ENCODE results near the gene ADCY3.

The ADCY3 gene

GRCh38 chr2:24874035-24874434 lies 46.0 kb downstream of the ADCY3 start:
- DNase-seq (ENCODE audit: low spot score): no peak

GRCh38 chr2:24873619-24874018 lies 46.4 kb downstream of the ADCY3 start:
- DNase-seq (ENCODE audit: low spot score): no peak

DNA sequence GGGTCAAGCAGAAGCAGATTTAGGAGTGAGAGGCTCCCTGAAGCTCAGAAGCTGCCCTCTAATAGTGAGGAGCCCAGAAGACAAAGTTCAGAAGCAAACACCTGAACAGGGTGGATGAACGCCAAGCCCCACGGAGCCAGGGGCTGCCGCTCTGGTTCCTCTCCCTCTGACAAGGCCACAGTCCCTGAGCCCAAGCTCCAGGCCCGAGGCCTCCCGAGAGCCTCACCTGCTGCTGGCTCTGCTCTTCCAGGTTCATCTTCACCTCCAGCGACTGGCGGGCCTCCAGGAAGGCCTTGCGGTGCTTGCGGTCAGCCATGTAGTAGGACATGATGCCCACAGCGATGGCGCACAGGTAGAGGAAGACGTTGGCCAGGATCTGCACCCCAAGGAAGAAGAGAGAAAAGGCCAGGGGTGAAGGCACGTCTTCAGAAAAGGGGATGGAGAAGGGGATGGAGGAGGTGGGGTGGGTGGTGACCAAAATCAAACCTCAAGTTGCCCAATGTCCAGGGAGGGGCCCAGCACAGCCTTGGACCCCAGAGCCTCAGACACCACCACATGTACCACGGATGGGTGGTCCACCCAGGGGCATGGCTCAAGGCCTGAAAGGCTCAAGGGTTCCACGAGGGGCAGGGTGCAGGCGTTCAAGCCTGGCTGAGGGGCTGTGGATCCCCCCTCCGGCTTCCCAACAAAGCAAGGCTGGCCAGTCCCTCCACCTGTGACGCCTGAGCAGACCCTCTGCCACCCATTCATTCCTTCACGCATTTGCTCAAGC lies 47.5 kb downstream of the ADCY3 start:
- DNase-seq (ENCODE audit: low spot score): no peak

GRCh38 chr2:24871852-24872333 lies 48.1 kb downstream of the ADCY3 start:
- no peak for DNase-seq (ENCODE audit: low spot score)

DNA sequence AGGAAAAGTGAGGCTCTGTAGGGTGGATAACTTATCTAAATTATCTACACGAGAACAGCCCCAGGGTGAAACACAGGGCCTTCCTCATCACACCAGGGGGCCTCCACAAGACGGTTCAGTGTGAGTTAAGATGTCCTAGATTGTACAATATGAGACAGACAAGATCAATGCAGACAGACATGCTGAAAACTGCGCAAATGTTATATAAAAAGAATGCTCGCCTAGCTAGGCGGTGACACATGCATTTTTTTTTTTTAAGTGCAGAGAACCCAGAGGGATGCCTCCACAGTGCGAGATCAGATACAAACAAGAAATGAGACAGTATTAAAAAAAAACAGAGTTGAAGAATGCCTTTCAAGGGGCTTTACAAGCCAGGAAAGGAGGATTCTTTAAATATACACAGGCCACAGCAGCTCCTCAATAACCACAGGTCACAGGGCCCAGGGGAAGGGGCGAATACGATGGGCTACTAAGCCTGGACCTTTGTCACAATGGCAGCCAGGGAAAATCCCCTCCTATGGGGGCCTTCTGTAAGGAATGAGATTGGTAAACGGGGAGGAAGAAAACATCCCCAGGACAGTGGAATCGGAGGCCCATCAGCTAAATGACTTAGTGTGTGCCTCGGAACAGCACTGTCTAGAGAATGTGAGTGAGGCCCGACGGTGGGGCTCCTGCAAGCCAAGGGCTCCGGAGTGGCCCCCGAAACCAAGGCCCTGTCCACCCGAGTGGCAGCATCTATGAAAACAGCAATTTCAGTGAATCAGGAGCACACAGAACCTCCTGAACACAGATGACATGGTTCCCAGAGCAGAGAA lies 48.9 kb downstream of the ADCY3 start:
- DNase-seq (ENCODE audit: low spot score): no peak

- no peak for DNase-seq (ENCODE audit: low spot score)
These were observed 49.6 kb downstream of the ADCY3 start for GRCh38 chr2:24870440-24870839.

DNA sequence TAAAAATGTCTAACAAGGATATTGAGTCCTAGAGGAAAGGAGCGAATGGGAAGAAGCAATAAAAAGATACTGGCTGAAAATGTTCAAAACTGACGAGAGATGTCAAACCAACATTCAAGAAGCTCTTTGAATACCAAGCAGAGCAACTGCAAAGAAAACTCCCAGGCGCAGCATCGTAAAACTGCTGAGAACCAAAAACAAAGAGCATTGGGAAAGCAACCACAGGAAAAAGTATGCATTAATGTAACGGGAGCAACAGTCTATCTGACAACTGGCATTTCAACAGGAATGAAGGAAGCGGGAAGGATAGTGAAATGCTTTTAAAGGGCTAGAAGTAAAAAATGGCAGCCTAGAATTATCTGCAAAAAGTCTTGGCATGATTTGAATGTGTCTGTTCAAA lies 53.1 kb downstream of the ADCY3 start:
- no peak for DNase-seq (ENCODE audit: low spot score)

DNA sequence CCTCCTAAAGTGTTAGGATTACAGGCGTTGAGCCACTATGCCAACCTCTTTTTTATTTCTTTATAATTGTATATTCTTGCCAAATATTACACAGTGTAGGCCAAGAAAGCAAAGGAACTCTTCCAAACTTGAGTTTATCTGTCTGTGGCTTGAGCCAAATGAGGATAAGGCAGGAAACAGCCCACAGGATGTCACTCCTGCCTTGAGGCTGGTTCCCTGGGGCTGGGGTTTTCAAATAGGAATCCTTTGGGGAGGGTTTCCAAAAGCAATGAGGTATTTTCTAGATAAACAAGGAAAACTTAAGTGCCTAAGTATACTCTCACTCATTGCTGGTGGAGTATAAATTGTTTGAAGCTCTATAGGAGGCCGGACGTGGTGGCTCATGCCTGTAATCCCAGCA lies 56.4 kb downstream of the ADCY3 start:
- no peak for DNase-seq (ENCODE audit: low spot score)

- DNase-seq (ENCODE audit: low spot score): no peak
These were observed 58.5 kb downstream of the ADCY3 start for GRCh38 chr2:24861500-24861899.

DNA sequence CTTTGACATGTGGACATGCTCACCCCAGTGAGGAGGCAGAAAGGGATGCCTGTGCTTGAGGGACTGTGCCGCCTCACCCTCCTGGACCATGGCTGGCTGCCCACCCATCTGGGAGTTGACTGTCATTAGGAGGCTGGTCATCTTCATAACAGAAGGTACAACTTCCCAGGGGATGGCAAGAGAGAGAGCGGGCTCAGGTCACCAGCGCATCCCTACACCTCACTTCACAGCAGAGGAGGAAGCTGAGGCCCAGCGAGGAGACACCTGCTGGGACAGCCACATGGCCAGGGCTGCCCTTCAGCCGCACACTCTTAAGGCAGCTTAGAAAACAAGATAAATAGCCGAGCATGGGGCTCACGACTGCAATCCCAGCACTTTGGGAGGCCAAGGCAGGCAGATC lies 59.4 kb downstream of the ADCY3 start:
- no peak for DNase-seq (ENCODE audit: low spot score)

DNA sequence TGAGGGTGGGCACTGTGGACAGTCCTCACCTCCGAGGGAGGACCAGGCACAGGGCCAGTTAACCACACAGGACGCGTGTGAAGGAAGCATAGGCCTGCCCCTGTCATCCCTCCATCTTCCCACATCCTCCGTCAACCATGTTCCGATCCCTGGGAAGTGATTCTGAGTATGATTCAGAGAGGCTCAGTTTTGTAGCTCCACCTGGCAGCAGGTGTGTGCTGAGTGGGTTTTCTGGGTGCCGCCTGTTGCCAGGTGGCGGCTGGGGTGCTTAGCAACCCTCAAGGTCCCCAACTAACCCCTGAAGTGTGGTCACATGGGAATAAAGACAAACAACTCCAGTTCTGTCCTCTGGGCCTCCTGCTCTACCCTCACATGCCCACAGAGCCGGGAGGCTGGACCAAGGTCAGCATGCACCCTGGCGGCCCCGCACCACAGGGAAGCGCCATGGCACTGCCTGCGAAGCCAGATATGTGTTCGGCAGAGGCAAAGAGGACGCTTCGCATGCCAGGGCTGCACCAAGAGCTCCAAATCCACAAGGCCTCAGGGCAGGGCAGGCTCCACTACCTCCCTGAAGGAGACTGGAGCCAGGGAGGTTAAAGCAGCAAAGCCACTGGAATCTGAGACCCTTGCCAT lies 60.0 kb downstream of the ADCY3 start:
- DNase-seq (ENCODE audit: low spot score): no peak

DNA sequence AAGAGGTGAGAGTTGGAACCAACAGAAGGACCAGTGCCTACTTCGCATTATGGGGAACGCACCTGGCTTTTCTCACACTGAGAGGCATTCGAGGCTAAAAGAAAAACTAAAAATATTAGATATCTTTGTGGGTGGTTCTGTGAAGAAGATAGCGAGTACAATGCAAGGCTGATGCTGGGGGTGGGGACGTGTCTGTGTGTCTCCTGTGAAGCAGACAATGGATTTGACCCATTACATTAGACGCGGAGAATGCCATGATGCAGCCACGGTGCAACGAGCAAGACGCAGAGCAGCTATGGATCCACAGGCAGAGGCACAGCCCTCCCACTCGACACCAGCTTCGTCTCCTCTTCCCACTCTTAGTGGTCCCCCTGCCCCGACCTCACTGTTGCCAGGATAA lies 61.0 kb downstream of the ADCY3 start:
- DNase-seq (ENCODE audit: low spot score): no peak

GRCh38 chr2:24857746-24858145 lies 62.3 kb downstream of the ADCY3 start:
- DNase-seq (ENCODE audit: low spot score): no peak

GRCh38 chr2:24856791-24857211 lies 63.2 kb downstream of the ADCY3 start:
- no peak for DNase-seq (ENCODE audit: low spot score)

- no peak for DNase-seq (ENCODE audit: low spot score)
These were observed 64.3 kb downstream of the ADCY3 start for GRCh38 chr2:24855726-24856125.

DNA sequence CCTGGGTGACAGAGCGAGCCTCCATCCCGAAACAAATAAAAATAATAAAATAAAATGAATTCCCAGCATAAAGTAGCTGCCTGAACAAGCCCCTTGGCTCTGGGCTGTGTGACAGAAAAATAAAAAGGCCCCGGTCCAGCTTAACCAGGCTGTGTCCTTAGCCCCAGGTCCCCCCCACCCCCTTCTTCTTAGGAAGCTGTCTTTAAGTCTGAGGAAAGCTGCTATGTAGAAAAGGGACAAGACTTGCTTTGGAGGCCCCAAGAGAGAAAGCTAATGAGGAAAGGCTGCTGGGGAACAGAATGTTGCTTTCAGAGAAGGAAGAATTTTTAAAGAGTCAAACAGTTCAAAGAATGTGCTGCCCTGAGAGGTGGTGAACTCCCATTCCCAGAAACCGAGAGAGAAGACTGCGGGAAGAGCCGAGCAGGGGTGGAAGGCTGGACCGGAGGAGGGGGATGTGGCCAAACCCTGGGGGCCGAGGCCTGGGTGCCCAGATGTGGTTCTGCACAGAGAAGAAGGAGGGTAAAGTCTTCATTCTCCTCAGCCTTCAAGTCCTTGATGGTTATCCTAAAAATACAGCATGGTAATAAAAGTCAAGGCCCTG lies 64.9 kb downstream of the ADCY3 start:
- DNase-seq (ENCODE audit: low spot score): no peak

DNA sequence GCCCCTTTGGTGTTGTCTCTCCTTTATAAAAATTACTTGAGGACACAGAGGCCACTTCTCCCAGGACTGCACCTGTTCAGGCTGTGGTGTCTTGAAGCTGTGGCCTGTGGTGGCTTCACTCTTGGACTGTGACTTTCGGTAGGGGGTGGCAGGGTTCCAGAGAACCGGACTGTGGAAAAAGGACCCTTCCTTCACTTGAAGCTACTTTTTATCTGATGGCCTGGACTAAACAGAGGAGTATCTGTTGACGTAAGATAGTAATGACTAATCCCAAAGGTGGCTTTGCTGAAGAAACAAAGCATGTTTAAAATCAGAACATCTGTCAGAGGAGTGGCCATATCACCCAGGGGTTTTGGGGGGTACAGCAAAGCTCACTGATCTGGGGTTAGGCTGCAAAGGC lies 66.0 kb downstream of the ADCY3 start:
- DNase-seq (ENCODE audit: low spot score): no peak

GRCh38 chr2:24853046-24853445 lies 67.0 kb downstream of the ADCY3 start:
- DNase-seq (ENCODE audit: low spot score): no peak

DNA sequence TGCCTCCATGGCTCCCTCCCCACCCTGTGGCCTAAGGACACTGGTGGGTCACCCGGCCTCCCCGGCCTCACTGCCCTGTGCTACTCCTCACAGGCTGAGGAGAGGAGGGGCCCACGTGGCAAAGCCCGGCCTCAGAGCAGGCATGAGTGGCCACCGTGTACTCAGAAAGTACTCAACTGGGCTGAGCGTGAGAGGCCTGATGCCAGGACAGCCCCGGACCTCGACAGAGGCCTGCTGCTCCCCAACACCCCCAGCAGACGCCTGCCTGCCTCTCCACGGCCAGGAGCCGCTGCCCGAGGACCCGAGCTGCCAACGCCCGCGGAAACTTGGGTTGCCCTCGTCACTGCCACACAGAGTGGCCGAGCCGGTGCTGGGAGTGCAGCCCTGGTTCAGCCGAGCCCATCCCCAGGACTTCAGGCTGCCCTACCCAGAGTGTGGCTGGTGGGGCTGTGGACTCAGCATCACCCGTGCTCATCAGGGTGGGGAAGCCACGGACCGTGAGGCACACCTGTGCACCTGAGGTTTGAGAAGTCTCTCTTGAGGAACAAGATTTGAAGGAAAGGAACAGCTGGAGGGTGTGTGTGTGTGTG lies 67.5 kb downstream of the ADCY3 start:
- no peak for DNase-seq (ENCODE audit: low spot score)

DNA sequence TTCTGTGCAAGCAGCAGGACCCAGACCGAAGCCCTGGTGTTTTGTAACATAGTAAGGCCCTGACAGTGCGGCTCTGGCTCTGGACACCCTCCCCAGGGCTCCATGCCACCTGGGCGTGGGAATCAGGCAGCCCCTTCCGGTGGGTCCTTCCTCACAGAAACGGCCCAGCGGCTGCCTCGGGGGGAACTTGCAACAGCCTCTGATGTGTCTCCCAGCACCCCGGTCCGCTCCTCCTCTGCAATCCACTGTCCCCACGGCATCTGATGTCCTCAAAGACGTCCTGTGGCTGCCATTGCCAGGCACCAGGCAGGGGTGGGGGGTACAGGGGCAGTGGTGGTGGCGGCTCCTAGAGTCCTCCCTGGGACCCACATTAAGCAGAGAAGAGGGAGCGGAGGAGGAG lies 68.0 kb downstream of the ADCY3 start:
- DNase-seq (ENCODE audit: low spot score): no peak

DNA sequence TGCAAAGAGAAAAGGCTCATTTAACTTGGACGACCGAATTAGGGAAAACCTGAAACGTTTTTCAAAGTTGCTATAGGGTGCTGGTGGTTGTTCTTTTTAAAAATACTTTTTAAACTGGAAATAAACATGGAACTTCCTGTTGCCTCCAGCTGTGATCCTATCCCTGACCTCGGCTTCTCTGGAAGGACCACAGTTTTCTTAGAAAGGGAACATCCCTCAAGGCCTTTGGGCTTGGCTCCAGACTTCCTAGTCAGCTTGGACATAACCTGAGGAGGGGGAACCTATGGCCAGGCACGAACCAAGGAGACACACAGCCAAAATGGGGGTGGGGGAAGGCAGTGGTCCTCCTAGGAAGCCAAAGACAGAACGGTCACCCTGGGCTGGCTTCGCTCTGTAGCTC lies 69.1 kb downstream of the ADCY3 start:
- no peak for DNase-seq (ENCODE audit: low spot score)

DNA sequence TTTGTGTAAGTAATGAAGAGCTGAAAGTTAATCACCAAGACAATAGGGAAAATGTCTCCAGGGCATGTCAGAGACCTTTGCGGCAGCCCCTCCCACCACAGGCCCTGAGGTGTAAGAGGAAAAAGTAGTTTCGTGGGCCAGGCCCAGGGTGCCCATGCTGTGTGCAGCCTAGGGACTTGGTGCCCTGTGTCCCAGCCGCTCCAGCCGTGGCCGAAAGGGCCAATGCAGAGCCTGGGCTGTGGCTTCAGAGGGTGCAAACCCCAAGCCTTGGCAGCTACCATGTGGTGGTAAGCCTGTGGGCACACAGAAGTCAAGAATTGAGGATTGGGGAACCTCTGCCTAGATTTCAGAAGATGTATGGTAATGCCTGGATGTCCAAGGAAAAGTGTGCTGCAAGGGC lies 74.3 kb downstream of the ADCY3 start:
- DNase-seq (ENCODE audit: low spot score): no peak

All from hematopoietic multipotent progenitor cell treated with erythropoietin and hydrocortisone succinate and interleukin-3 and kit ligand, for 15 days (in vitro differentiated cells).